ENCODE measurements around the gene RNGTT. TPM values are rescaled to one million over a fixed set of nuclear protein-coding genes. Genes with fewer than 3 reads are reported as not detected.

The RNGTT gene
- polyA plus RNA-seq, 4 donors, result 3.8 to 8.3 (median 4.7) TPM

DNA sequence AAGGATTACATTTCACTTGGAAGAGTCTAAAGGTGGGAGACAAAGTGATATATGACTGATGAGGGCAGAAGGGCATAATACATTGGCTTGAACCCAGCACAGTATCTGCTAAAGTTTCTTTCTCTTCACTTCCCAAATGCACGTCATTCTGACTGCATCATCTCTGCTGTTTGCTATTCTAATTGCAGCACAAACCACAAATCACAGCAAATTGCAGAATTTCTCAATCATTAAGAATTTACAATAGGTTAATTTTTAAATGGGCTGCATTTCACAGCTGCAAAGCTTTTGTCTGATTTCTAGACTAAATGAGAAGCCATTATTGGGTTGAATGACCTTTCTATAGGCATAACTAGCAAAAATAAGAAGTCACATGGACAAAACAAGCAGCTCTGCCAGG, 337.0 kb downstream of the RNGTT start:
- Histone ChIP-seq H3K36me3 (ENCODE audit: control insufficient read depth in 3 of 3, insufficient read depth in 2 of 3, low read depth in 1 of 3, low read length in 3 of 3) (no peaks in the 10 kb centered on the region), H3K9me3 (ENCODE audit: control insufficient read depth in 2 of 2, insufficient read depth in 1 of 2, low read depth in 1 of 2, low read length in 1 of 2) (no peaks in the 10 kb centered on the region), H3K4me3 (ENCODE audit: low read depth in 1 of 3, low read length in 3 of 3) (no peak overlapping the region), H3K27me3 (ENCODE audit: control insufficient read depth in 3 of 3, insufficient read depth in 3 of 3, low read length in 3 of 3) (no peaks in the 10 kb centered on the region), H3K27ac (ENCODE audit: low read depth in 1 of 3, low read length in 2 of 3) (no peak overlapping the region), H3K4me1 (ENCODE audit: control insufficient read depth in 3 of 3, insufficient read depth in 2 of 3, low read depth in 1 of 3, low read length in 2 of 3) (no peaks in the 10 kb centered on the region)
- FAIRE-seq, result no peak
- 30 to 60% (median 59%) methylated on average over 1 of the region's 1 CpG for WGBS, 3 donors
- DNase-seq, result peak in 1 of 2 donors; percentile 4

DNA sequence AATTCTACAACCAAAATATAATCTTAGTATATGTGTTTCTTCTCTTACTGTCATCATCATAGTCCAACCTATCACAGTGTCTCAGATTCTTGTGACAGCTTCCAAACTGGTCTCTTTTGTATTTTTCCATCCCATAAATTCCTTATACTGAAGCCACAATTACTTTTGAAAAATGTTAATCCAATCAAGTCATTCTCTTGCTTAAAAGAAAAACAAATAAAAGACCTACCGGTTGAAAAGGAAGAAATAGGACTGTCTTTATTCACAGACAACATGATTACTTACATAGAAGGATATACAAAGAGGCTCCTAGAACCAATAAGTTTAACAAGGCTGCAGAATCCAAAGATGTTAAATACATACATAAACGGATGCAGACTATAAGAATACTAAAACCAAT, 339.9 kb downstream of the RNGTT start:
- H3K4me1 ChIP-seq (ENCODE audit: control insufficient read depth in 3 of 3, insufficient read depth in 2 of 3, low read depth in 1 of 3, low read length in 2 of 3), result no peaks in the 10 kb centered on the region
- DNase-seq (no peak), FAIRE-seq (no peak)
- no peaks in the 10 kb centered on the region for H3K36me3 ChIP-seq (ENCODE audit: control insufficient read depth in 3 of 3, insufficient read depth in 2 of 3, low read depth in 1 of 3, low read length in 3 of 3)
- WGBS, 3 donors, result 92 to 98% (median 96%) methylated on average over 2 of the region's 2 CpGs
- no peaks in the 10 kb centered on the region for H3K27me3 ChIP-seq (ENCODE audit: control insufficient read depth in 3 of 3, insufficient read depth in 3 of 3, low read length in 3 of 3)
- H3K4me3 ChIP-seq (ENCODE audit: low read depth in 1 of 3, low read length in 3 of 3), result no peak overlapping the region
- H3K27ac ChIP-seq (ENCODE audit: low read depth in 1 of 3, low read length in 2 of 3), result no peak overlapping the region
- H3K9me3 ChIP-seq (ENCODE audit: control insufficient read depth in 2 of 2, insufficient read depth in 1 of 2, low read depth in 1 of 2, low read length in 1 of 2), result no peaks in the 10 kb centered on the region

DNA sequence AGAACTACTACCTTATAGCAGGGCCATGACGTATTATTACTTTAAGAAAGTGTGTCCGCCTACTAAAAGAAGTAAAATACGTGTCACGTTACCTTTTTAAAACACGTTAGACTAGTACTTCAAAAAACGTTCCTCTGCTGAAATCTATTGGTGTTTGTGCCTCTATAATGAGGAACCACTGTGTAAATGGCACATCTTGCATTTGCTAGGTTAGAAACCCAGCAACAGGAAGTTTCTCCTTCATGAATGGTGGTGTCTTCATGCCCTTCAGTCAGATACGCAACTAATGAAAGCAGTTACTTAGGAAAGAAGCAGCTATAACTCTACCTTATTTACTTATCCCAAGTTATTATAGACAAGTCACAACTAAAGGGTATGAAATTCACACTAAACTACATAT, 343.5 kb downstream of the RNGTT start:
- H3K27me3 ChIP-seq (ENCODE audit: control insufficient read depth in 3 of 3, insufficient read depth in 3 of 3, low read length in 3 of 3), result no peaks in the 10 kb centered on the region
- H3K36me3 ChIP-seq (ENCODE audit: control insufficient read depth in 3 of 3, insufficient read depth in 2 of 3, low read depth in 1 of 3, low read length in 3 of 3), result no peaks in the 10 kb centered on the region
- no peak for DNase-seq
- no peaks in the 10 kb centered on the region for H3K9me3 ChIP-seq (ENCODE audit: control insufficient read depth in 2 of 2, insufficient read depth in 1 of 2, low read depth in 1 of 2, low read length in 1 of 2)
- no peak overlapping the region for H3K27ac ChIP-seq (ENCODE audit: low read depth in 1 of 3, low read length in 2 of 3)
- 92 to 94% (median 93%) methylated on average over 7 of the region's 7 CpGs for WGBS, 3 donors
- no peak overlapping the region for H3K4me3 ChIP-seq (ENCODE audit: low read depth in 1 of 3, low read length in 3 of 3)
- no peaks in the 10 kb centered on the region for H3K4me1 ChIP-seq (ENCODE audit: control insufficient read depth in 3 of 3, insufficient read depth in 2 of 3, low read depth in 1 of 3, low read length in 2 of 3)
- no peak for FAIRE-seq

DNA sequence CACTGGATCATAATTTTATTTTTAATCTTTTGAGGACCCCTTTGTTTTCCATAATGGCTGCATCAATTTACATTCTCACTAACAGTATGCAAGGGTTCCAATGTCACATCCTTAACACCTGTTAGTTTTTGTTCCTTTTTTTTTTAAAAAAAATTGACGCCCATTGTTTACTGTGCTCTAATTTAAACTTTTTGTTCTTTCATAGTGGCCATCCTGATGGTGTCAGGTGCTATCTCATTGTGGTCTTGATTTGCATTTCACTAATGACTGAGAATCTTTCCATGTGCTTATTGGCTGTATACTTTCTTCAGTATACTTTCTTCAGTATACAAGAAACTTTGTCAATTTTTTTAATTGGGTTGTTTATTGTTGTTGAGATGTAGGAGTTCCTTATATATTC, 347.0 kb downstream of the RNGTT start:
- Histone ChIP-seq H3K36me3 (ENCODE audit: control insufficient read depth in 3 of 3, insufficient read depth in 2 of 3, low read depth in 1 of 3, low read length in 3 of 3) (peaks cover 0 to 3% (median 2%) of the 10 kb centered on the region in 3 donors), H3K4me1 (ENCODE audit: control insufficient read depth in 3 of 3, insufficient read depth in 2 of 3, low read depth in 1 of 3, low read length in 2 of 3) (no peaks in the 10 kb centered on the region), H3K27ac (ENCODE audit: low read depth in 1 of 3, low read length in 2 of 3) (no peak overlapping the region), H3K4me3 (ENCODE audit: low read depth in 1 of 3, low read length in 3 of 3) (no peak overlapping the region), H3K27me3 (ENCODE audit: control insufficient read depth in 3 of 3, insufficient read depth in 3 of 3, low read length in 3 of 3) (no peaks in the 10 kb centered on the region), H3K9me3 (ENCODE audit: control insufficient read depth in 2 of 2, insufficient read depth in 1 of 2, low read depth in 1 of 2, low read length in 1 of 2) (no peaks in the 10 kb centered on the region)
- WGBS, 3 donors, result 77 to 90% (median 89%) methylated on average over 1 of the region's 1 CpG
- peak; percentile 33 for FAIRE-seq
- no peak for DNase-seq

DNA sequence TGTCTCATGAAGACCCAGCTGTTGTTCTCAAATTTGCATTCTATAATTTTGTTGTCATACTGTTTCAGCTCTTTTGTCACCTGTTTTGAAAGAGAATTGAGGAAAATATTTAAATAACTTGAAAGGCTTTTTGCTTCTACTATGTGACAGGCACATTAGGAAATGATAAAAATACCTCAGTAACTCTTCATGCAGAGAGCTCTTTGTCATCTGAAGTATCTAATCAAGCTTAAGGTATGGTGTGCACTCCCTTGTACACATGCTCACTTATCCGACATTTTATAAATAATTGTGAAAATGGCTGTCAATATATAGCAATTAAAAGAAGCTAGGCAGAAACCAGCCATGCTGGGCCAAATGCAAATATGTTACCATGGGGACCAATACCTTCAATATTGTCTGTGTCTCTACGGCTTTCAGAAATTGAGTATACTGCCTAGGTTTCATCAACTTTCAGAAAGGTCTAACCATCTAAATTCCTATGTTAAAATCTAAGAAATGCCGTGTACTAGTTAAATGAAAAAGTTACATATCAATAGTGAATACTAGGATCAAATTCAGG, 349.0 kb downstream of the RNGTT start:
- Histone ChIP-seq H3K36me3 (ENCODE audit: control insufficient read depth in 3 of 3, insufficient read depth in 2 of 3, low read depth in 1 of 3, low read length in 3 of 3) (peaks cover 2 to 3% (median 2%) of the 10 kb centered on the region in 3 donors), H3K4me3 (ENCODE audit: low read depth in 1 of 3, low read length in 3 of 3) (no peak overlapping the region), H3K4me1 (ENCODE audit: control insufficient read depth in 3 of 3, insufficient read depth in 2 of 3, low read depth in 1 of 3, low read length in 2 of 3) (no peaks in the 10 kb centered on the region), H3K27me3 (ENCODE audit: control insufficient read depth in 3 of 3, insufficient read depth in 3 of 3, low read length in 3 of 3) (no peaks in the 10 kb centered on the region), H3K9me3 (ENCODE audit: control insufficient read depth in 2 of 2, insufficient read depth in 1 of 2, low read depth in 1 of 2, low read length in 1 of 2) (no peaks in the 10 kb centered on the region), H3K27ac (ENCODE audit: low read depth in 1 of 3, low read length in 2 of 3) (no peak overlapping the region)
- 91 to 97% (median 93%) methylated on average over 3 of the region's 3 CpGs for WGBS, 3 donors
- FAIRE-seq (no peak), DNase-seq (no peak)

DNA sequence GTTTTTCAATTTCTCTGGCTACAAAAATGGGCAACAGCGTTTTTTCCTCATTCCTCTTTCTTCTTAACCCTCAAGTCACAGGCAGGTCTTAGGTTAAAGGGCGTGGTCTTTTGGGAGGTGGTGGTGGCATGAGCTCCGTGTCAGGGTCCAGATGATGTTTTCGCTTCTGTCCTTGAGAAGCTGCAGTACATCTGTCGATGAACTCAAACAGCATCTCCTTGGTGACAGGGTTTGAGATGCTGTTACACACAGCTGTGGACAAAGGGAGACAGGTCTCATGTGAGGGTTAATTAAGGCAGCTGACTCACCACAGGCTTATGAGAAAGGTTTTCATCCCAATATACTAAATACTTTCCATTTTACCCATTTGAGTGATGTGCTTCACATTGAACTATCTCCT, 350.8 kb downstream of the RNGTT start:
- no peak for DNase-seq
- FAIRE-seq, result no peak
- Histone ChIP-seq H3K27ac (ENCODE audit: low read depth in 1 of 3, low read length in 2 of 3) (no peak overlapping the region), H3K4me3 (ENCODE audit: low read depth in 1 of 3, low read length in 3 of 3) (no peak overlapping the region), H3K36me3 (ENCODE audit: control insufficient read depth in 3 of 3, insufficient read depth in 2 of 3, low read depth in 1 of 3, low read length in 3 of 3) (peaks cover 2 to 3% (median 2%) of the 10 kb centered on the region in 3 donors), H3K4me1 (ENCODE audit: control insufficient read depth in 3 of 3, insufficient read depth in 2 of 3, low read depth in 1 of 3, low read length in 2 of 3) (no peaks in the 10 kb centered on the region), H3K27me3 (ENCODE audit: control insufficient read depth in 3 of 3, insufficient read depth in 3 of 3, low read length in 3 of 3) (no peaks in the 10 kb centered on the region), H3K9me3 (ENCODE audit: control insufficient read depth in 2 of 2, insufficient read depth in 1 of 2, low read depth in 1 of 2, low read length in 1 of 2) (no peaks in the 10 kb centered on the region)
- WGBS, 3 donors, result 77 to 89% (median 89%) methylated on average over 5 of the region's 5 CpGs

DNA sequence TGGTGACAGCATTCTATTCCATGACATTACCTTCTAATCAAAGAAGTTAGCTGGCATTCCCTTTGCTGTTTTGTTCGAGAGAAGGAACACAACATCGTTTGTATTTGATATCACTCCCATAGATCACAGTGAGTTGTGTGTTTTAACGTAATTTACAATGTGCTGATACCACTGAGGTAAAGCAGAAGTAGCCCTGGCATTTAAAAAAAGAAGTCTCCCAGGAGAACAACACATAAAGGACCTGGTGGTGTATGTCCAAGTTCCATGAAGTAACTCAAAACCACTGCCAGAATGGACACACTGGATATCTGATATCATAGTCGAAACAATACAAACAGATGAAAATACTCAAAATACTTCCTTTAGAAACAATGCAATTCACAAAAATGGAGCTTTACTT, 351.7 kb downstream of the RNGTT start:
- WGBS, 3 donors, result 68 to 86% (median 83%) methylated on average over 4 of the region's 4 CpGs
- DNase-seq (no peak), FAIRE-seq (no peak)
- H3K36me3 ChIP-seq (ENCODE audit: control insufficient read depth in 3 of 3, insufficient read depth in 2 of 3, low read depth in 1 of 3, low read length in 3 of 3), result peaks cover 2 to 3% (median 2%) of the 10 kb centered on the region in 3 donors
- no peaks in the 10 kb centered on the region for H3K9me3 ChIP-seq (ENCODE audit: control insufficient read depth in 2 of 2, insufficient read depth in 1 of 2, low read depth in 1 of 2, low read length in 1 of 2)
- H3K27me3 ChIP-seq (ENCODE audit: control insufficient read depth in 3 of 3, insufficient read depth in 3 of 3, low read length in 3 of 3), result no peaks in the 10 kb centered on the region
- no peak overlapping the region for H3K27ac ChIP-seq (ENCODE audit: low read depth in 1 of 3, low read length in 2 of 3)
- no peaks in the 10 kb centered on the region for H3K4me1 ChIP-seq (ENCODE audit: control insufficient read depth in 3 of 3, insufficient read depth in 2 of 3, low read depth in 1 of 3, low read length in 2 of 3)
- H3K4me3 ChIP-seq (ENCODE audit: low read depth in 1 of 3, low read length in 3 of 3), result no peak overlapping the region

DNA sequence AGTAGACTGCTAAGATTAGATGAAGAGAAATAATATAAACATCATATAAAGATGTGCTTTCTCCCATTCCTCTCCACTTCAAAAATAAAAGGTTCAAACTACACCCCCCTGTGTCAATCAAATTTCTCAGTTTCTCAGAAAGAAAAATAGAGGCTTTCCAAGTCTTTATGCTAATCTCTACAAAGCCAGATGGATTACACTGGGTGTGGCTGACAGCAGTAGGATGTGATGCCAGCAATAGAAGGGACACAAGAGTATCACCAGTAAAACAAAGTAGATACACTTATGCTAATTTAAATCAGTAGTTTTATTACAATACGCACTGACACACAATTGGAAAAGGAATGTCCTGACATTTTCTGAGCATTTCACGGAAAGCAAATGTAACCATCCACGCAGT, 353.4 kb downstream of the RNGTT start:
- FAIRE-seq, result no peak
- no peaks in the 10 kb centered on the region for H3K27me3 ChIP-seq (ENCODE audit: control insufficient read depth in 3 of 3, insufficient read depth in 3 of 3, low read length in 3 of 3)
- H3K4me1 ChIP-seq (ENCODE audit: control insufficient read depth in 3 of 3, insufficient read depth in 2 of 3, low read depth in 1 of 3, low read length in 2 of 3), result no peaks in the 10 kb centered on the region
- no peaks in the 10 kb centered on the region for H3K9me3 ChIP-seq (ENCODE audit: control insufficient read depth in 2 of 2, insufficient read depth in 1 of 2, low read depth in 1 of 2, low read length in 1 of 2)
- H3K36me3 ChIP-seq (ENCODE audit: control insufficient read depth in 3 of 3, insufficient read depth in 2 of 3, low read depth in 1 of 3, low read length in 3 of 3), result peaks cover 2 to 3% (median 2%) of the 10 kb centered on the region in 3 donors
- no peak overlapping the region for H3K27ac ChIP-seq (ENCODE audit: low read depth in 1 of 3, low read length in 2 of 3)
- no peak overlapping the region for H3K4me3 ChIP-seq (ENCODE audit: low read depth in 1 of 3, low read length in 3 of 3)
- WGBS, 3 donors, result 97 to 98% (median 98%) methylated on average over 3 of the region's 3 CpGs
- DNase-seq, result no peak

DNA sequence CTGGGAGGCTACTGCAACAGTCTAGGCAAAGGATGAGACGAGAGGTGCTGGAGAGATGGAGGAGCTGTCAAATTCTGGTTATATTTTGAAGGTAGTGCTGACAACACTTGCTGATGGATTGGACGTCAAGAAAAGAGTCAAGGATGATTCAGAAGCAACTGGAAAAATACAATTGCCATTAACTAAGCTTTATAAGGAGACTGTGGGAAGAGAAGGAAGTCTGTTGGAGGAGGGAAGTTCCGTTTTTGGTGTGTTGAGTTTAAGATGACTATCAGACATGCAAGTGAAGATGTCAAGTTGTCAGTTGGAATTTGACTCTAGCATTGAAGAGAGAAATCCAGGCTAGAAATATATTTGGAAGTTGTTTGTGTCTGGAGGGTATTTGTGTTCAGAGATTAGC, 358.1 kb downstream of the RNGTT start:
- no peaks in the 10 kb centered on the region for H3K4me1 ChIP-seq (ENCODE audit: control insufficient read depth in 3 of 3, insufficient read depth in 2 of 3, low read depth in 1 of 3, low read length in 2 of 3)
- no peak overlapping the region for H3K27ac ChIP-seq (ENCODE audit: low read depth in 1 of 3, low read length in 2 of 3)
- DNase-seq (no peak), FAIRE-seq (no peak)
- H3K36me3 ChIP-seq (ENCODE audit: control insufficient read depth in 3 of 3, insufficient read depth in 2 of 3, low read depth in 1 of 3, low read length in 3 of 3), result peaks cover 0 to 2% (median 0%) of the 10 kb centered on the region in 3 donors
- H3K4me3 ChIP-seq (ENCODE audit: low read depth in 1 of 3, low read length in 3 of 3), result no peak overlapping the region
- peaks cover 0 to 3% of the 10 kb centered on the region in 2 donors for H3K9me3 ChIP-seq (ENCODE audit: control insufficient read depth in 2 of 2, insufficient read depth in 1 of 2, low read depth in 1 of 2, low read length in 1 of 2)
- H3K27me3 ChIP-seq (ENCODE audit: control insufficient read depth in 3 of 3, insufficient read depth in 3 of 3, low read length in 3 of 3), result no peaks in the 10 kb centered on the region
- 65 to 75% (median 70%) methylated on average over 3 of the region's 3 CpGs for WGBS, 3 donors

Data from small intestine (tissue), 7 donors.